ENCODE results near the gene BLOC1S2.
"Not testable (repeated sequence)": the region's sequence is repeated elsewhere in the genome, so short reads cannot be mapped to it uniquely, and the experiment has no call there.

The BLOC1S2 gene

GRCh38 chr10:100289641-100290040 lies 3.2 kb upstream of the BLOC1S2 start:
- DNase-seq, result no peak

- no peak for DNase-seq
Observed at GRCh38 chr10:100288196-100288595, 1.7 kb upstream of the BLOC1S2 start.

GRCh38 chr10:100287756-100288155 lies 1.3 kb upstream of the BLOC1S2 start:
- DNase-seq, result no peak

- DNase-seq, result peak in 1 of 3 donors; percentile 43
Observed at GRCh38 chr10:100285326-100285725, 1.2 kb downstream of the BLOC1S2 start.

GRCh38 chr10:100282907-100283306 lies 3.6 kb downstream of the BLOC1S2 start:
- no peak for DNase-seq

- DNase-seq, result not testable (repeated sequence)
Observed at GRCh38 chr10:100276971-100277370, 9.5 kb downstream of the BLOC1S2 start.

- DNase-seq, result peak; percentile 87 to 90 (median 89)
Observed at GRCh38 chr10:100267239-100268104, 19.0 kb downstream of the BLOC1S2 start, which contains the start of gene CWF19L1. Gene CWF19L1, minus strand, starts transcription at chr10:100267638. Its CDS starts 45 bp downstream, at chr10:100267593.

- no peak for DNase-seq
Observed at GRCh38 chr10:100265821-100266485, 20.5 kb downstream of the BLOC1S2 start.

- DNase-seq, result peak in 1 of 3 donors; percentile 10
Observed at GRCh38 chr10:100254191-100254590, 32.3 kb downstream of the BLOC1S2 start.

GRCh38 chr10:100253041-100253440 lies 33.4 kb downstream of the BLOC1S2 start:
- DNase-seq, result peak in 2 of 3 donors; percentile 35 to 49

- DNase-seq, result no peak
Observed at GRCh38 chr10:100248820-100249219, 37.7 kb downstream of the BLOC1S2 start.

- DNase-seq, result no peak
Observed at GRCh38 chr10:100245484-100246220, 40.8 kb downstream of the BLOC1S2 start.

- DNase-seq, result no peak
Observed at GRCh38 chr10:100239851-100240250, 46.6 kb downstream of the BLOC1S2 start.

GRCh38 chr10:100238429-100238828 lies 48.1 kb downstream of the BLOC1S2 start:
- DNase-seq, result no peak

GRCh38 chr10:100232101-100232500 lies 54.4 kb downstream of the BLOC1S2 start:
- DNase-seq, result no peak

GRCh38 chr10:100229819-100230422 lies 56.6 kb downstream of the BLOC1S2 start:
- no peak for DNase-seq

- DNase-seq, result no peak
Observed at GRCh38 chr10:100223879-100224278, 62.6 kb downstream of the BLOC1S2 start.

All from suppressor macrophage treated with lipopolysaccharide for 1 hour (primary cell).